GM19025 (cell line): ENCODE data around the gene RAF1.
"Not testable (repeated sequence)": the region's sequence is repeated elsewhere in the genome, so short reads cannot be mapped to it uniquely, and the experiment has no call there.

Experiments used
- ATAC-seq: cut with Tn5 transposase; IDR thresholded peaks from one replicate; pipeline ENCODE4 v1.9.1; 2021; ENCODE audit warnings: mild to moderate bottlenecking, low read depth, moderate library complexity; ENCODE audit not compliant: unreplicated experiment

The RAF1 gene

DNA sequence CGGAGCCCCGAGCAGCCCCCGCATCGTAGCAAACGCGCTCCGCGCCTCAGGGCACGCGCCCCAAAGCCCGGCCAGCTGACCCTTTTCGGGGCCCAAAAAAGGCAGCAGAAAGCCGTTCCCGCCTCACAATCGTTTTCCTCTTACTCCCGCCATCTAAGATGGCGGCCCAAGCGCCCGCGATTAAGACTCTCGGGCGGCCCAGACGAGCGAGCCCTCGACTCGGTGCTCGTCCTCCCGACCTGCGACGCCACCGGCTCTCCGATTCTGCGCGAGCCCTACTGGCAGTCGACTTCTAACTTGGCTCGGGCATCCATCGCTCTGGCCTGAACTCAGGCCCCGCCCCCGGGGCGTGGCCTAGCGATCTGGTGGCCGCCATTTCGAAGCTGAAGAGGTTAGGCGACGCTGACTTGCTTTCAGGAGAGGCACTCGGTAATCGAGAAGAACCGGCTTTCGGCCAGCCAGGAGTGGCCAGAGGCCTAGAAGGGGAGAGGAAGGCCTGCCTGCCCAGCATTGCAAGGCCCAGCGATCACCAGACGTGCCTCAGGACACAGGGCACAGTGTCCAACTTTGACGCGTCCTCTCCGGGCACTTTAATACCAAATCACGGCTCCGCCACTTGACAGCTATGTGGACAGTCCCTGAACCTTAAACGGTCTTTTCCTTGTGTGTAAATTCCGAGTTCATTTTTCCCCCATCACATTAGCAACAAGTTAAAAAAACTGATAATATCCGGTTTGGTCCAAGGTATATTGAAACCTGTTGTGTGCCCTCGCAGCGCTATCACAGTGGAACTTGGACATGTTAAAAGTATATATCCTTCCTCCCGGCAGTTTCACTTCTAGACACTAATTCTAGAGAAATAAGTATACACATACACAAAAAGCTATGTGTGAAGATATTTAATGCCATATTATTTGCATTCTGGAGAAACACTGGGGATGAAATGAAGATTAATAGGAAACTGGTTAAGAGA lies at the start of gene RAF1:
RAF1 (minus strand) TSS at position 182 of the 973 bp plus-strand sequence. CDS start 45,396 bp downstream, outside the sequence.
- ATAC-seq: peak; percentile 87

DNA sequence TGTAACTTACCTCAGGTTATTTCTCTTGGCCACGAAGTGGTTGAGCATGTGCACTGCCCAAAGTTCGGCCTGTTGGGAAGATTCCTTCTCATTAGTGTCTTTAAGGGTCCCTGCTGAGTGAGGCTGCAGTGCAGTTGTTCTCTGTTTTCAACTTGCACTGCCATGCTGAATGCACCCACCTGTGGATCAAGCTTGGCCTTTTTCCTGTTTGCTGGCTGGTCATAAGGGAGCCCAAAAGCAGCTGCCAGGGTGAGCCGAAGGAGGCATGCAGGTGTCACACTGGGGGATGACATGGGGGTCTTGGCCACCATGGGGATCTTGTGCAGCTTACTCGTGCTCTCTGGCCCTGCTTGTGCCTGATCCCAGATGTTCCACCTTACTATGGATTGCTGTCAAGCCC lies 46.1 kb upstream of the RAF1 start:
- no peak for ATAC-seq

DNA sequence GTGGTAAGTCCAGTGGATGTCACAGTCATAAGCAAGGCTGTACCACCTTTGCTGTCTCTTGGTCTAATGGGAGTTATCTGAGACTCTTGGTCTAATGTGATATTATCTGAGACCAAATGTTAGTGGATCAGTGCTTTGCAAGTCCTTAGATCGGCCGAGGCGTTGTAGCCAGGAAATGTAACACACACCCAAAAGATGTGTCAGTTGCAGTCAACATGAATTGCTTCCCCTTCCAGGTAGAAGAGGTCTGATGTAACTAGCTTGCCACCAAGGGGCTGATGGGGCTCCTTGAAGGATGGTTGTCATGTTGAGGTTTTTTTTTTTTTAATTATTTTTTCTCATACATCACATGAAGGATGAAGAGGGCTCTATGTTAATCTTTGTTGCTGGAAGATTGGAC lies 45.4 kb upstream of the RAF1 start:
- ATAC-seq: no peak

DNA sequence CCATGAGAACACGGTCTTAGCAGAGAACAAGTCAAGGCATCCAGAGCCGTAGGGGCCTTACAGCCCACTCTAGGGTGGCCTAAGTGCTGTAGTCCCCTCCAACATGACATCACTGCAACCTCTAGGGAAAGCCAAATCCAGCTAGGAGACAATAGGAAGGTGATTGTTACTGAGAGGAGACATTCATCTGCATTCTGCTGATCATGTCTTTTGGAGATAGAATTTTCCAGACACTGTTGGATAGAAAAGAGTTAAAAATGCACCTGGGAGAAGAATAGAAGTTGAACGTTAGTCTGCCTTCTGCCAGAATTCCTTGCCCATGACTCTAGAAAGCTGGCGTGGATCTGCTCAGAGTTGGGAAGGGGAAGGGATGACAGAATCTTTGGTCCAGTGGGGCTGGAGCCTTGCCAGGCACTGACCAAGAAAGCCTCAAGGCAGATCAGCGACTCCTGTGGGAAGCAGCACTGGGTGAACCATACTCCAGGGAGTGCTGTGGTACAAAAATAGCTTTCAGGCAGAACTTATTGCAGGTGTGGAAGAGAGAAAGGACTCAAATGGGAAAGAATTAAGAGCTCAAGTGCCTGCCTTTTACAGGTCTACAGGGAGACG lies 44.8 kb upstream of the RAF1 start:
- ATAC-seq: no peak

DNA sequence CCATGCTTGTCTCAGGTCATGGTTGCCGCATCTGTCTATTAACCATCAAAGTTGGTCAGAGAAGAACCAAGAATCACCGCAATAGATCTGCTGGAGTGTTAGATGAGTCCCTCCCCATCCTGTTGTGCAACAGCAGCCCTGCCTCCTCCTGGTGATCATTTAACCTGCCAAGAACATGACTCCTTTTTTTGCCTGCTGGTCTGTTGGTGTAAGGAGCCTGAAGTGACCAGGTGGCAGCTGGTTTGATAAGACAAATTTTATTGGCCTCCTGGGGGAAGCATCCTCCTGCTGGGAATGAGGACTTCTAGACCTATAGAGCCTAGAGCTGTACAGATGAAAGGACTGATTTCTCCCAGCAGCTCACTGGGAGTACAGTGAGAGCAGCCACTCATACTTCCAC lies 43.5 kb upstream of the RAF1 start:
- ATAC-seq: no peak

DNA sequence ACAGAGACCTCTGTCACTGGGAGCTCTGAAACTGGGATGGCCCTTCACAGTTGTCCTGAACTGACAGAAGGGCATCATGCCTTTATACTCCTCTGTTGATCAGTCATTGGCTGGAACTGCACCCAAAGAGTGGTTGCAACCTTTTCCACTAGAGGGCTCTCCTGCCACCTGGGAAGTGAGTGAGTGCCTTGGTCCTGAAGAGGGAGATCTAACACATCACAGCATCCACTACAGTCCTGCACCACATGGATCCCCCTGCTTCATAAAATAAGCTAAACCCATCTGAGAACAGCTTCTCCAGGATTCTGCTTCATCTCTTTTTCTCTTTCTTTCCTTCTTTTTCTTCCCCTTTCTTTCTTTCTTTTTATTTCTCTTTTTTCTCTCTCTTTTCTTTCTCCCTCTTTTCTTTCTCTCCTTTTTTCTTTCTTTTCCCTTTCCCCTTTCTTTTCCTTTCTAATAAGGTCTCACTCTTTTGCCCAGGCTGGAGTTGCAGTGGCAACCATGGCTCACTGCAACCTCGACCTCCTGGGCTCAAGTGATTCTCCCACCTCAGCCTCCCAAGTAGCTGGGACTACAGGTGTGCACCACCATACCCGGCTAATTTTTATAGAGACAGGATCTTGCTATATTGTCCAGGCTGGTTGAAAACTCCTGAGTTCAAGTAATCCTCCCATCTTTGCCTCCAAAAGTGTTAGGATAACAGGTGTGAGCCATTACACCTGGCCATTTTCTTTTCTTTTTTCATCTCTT lies 42.8 kb upstream of the RAF1 start:
- peak; percentile 81 for ATAC-seq

DNA sequence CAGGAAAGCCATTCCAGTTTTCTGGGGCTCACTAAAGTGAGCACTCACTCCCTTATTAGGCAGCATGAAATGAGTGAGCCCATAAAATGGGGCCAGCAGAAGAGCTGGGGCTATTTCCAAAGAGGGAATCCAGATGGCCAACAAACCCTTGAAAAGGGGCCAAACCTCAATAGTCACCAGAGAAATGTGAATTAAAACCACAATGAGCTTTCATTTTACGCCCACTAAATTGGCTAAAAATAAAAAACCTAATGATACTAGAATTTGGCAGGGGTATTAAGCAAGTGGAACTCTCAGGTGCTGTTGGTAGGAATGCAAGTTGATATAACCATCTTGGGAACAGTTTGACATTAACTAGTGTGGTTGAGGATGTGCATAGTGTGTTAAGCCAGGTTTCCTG lies 42.1 kb upstream of the RAF1 start:
- ATAC-seq: no peak

DNA sequence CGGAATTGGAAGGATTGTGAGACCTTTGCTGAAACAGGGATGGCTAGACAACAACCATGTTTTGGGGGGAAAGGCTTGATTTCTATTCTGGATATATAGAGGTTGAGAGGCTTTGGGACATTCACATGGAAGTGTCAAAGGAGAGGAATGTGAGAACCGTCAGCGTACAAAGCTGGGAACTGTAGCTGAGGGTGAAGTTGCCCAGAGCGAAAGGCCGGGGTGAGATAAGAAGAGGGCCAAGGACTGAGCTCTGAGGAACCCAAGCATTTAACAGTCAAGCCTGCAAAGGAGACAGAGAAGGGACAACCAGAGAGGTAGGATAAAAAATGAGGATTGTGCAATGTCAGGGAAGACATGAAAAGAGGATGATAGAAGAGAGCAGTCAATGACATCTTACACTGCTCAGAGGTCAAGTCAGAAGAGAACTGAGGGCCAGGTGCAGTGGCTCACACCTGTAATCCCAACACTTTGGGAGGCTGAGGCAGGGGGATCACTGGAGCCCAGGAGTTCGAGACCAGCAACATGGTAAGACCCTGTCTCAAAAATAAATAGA lies 41.5 kb upstream of the RAF1 start:
- ATAC-seq: no peak

DNA sequence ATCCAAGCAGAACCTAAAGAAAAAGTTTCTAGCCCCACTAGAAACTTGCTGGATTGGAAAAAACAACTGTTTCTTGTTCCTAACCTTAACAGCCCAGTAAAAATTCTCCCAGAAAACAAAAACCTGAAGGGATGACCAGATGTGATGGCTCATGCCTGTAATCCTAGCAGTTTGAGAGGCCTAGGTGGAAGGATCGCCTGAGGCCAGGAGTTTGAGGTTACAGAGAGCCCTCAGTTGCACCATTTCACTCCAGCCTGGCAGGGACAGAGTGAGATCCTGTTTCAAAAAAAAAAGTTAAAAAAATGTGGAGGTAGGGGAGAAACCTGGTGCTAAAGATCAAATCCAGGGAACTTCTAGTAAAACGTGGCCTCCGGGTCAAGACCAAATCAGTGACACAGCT lies 38.6 kb upstream of the RAF1 start:
- ATAC-seq: no peak

DNA sequence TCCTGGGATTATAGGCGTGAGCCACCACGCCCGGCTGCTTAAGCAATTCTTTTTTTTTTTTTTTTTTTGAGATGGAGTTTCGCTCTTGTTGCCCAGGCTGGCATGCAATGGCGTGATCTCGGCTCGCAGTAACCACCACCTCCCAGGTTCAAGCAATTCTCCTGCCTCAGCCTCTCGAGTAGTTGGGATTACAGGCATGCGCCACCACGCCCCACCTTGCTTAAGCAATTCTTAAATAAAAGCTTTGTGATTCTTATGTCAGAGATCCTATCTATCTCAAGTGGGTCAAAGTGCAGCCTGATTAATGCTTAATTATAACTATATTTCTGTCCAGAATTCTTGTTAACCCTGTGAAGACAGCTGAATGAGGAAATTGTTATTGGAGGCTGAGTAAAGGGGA lies 37.7 kb upstream of the RAF1 start:
- not testable (repeated sequence) for ATAC-seq

DNA sequence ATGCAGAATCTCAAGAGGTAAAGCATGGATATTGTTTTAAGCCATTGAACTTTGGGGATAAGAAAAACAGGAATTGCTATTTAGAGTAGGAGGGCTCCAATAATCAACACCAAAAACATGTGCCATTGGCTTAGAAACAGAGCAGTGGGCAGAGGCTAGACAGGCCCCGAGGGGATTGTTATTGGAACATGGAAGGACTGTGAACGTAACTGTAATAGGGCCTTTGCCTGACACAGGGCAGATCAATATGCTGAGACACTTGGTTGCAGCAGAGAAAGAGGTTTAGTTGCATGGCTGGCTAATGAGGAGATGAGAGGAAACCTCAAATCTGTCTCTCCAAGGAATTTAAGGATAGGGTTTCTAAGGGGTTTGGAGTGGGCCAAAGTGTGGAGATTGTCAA lies 36.9 kb upstream of the RAF1 start:
- no peak for ATAC-seq

DNA sequence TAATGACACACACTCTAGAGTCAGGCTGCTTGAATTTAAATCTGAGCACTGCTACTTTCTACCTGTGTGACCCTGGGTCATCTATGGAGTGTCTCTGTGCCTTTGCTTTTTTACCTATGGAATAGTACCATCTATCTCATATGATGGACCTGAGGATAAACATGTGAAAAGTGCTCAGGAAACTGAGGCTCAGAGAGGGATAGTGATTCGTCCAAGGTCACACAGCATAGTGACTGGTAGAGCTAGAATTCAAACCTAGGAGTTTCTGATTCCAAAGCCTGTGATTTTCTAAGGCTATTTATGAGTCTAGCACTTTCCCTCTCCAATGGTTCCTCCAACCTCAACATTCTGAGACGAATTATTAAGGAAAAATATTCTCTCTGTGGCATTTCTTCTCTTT lies 32.0 kb upstream of the RAF1 start:
- ATAC-seq: no peak

DNA sequence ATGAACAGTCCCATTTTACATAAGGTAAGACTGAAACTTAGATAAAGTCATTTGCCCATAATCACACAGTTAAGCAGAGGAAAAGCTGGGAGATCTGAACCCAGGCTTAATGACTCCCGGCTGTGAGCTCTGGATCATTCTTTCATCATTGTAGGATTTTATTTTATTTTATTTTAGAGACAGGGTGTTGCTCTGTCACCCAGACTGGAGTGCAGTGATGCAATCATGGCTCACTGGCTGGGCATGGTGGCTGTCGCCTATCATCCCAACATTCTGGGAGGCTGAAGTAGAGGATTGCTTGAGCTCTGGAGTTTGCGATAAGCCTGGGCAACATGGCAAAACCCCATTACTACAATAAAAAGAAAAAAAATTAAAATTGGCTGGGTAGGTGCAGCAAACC lies 31.2 kb upstream of the RAF1 start:
- ATAC-seq: no peak

DNA sequence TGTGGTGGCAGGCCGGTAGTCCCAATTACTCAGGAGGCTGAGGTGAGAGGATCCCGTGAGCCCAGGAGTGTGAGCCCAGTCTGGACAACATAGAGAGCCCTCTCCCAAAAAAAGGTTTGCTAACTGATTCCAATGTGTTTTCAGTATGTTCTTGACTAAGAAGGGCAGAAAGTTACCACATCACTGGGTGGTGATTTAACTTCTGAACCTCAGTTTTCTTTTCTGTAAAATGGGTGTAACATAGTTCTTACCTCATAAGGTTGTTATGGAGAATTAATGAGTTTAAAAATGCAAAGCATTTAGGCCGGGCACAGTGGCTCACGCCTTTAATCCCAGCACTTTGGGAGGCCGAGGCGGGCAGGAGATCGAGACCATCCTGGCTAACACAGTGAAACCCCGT lies 28.5 kb upstream of the RAF1 start:
- no peak for ATAC-seq

DNA sequence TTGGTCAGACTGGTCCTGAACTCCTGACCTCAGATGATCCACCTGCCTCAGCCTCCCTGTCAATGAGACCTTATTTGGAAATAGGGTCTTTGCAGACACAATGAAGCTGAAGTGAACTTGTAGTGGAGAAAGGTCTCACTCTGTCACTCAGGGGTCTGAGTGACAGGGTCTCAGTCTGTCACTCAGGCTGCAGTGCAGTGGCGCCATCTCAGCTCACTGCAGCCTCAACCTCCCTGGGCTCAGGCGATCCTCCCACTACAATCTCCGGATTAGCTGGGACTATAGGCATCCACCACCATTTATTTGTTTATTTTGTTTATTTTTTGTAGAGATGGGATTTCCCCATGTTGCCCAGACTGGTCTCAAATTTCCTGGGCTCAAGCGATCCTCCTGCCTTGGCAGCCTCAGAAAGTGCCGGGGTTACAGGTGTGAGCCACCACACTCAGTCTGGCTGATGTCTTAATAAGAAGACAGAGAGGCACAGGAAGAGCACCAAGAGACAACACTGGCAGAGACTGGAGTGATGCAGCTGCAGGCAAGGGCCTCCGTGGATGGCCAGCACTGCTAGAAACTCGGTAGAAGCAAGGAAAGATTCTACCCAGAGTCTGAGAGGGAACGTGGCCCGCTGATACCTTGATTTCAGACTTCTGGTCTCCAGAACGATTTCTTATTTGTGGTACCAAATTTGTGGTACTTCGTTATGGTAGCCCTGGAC lies 26.2 kb upstream of the RAF1 start:
- ATAC-seq: no peak

DNA sequence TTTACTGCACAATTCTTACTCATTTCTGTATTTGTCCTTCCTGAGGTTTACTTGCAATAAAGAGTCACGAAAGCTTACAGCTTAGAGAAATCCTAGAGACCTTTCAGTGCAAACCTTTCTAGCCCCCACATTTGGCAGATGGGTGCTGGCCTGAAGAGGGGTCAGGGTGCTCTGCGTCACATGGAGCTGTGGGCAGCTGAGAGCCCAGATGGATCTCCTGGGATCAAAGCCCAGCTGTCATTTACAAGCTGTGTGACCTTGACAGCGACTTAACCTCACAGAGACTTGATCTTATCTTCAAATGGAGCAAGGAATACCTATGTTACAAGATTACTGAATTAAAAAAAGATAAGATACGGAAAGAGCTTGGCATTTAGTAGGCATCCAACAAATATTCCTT lies 24.0 kb upstream of the RAF1 start:
- ATAC-seq: no peak

DNA sequence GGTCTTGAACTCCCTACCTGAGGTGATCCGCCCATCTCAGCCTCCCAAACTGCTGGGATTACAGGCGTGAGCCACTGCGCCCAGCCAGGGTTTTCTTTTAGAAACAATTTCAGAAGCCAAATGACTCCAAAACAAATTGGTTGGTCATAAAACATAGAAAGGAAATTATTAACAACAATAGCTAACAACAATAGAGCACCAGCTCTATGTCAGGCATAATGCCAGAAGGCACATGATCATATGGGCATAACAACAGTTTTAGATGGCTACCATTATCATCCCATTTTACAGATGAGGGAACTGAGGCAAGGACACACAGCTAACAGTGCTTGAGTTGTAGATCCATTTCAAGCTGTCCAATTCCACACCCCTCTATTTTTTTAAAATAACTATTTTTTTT lies 22.2 kb upstream of the RAF1 start:
- no peak for ATAC-seq

DNA sequence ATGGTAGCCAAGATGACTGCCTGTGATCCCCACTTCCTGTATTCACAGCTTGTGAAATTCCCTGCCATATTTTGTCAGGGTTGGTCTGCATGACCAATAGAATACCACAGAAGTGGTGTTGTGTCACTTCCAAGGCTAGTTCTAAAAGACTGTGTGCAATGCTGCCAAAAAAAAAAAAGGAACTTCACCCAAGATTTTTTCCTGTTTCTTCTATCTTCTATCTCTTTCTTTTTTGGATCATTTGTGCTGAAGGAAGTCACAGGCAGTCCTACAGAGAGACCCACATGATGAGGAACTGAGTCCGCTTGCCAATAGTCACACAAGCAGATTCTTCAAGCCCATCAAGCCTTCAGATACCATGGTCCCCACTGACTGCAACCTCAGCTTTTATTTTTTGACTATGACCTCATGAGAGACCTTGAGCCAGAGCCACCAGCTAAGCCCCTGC lies 18.1 kb upstream of the RAF1 start:
- no peak for ATAC-seq

DNA sequence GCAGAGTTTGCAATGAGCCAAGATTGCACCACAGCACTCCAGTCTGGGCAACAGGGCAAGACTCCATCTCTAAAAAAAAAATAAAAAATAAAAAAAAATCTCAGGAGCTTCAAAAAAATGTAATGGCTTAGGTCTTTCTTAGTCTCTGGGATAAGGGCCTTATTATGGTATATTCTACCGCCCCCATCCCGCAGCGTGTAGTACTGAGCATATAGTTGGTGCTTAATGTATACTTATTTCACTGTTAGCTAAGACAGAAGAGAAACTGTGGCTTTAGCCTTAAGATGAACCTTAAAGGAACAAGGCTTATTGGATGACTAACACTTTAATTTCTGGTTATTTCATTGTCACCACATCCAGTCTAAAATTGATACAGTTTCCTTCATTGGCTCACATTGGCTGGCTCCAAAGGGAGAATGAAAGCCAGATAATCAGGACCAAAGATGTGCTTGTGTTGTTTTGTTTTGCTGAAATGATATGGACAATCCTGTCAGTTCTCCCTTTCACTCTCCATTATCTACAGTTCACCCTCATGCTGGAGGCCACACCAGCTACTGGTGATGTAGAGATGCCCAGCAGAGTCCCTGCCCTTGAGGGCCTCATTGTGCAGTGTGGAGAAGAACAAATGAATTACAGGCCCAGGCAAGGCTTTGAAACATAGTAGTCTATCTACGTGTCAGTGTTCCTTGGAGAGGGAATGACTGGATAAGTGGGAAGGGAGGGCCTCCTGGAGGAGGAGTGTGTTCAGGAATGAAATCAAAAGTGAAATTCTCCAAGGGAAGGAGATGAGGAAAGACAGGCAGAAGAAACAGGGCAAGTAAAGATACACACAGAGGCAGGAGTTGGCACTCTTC lies 17.4 kb upstream of the RAF1 start:
- ATAC-seq: no peak
